RPMI8226 (cell line): Measurements from ENCODE around the gene NUP214.
"Not testable (repeated sequence)": the region's sequence is repeated elsewhere in the genome, so short reads cannot be mapped to it uniquely, and the experiment has no call there.

Source experiments
- DNase-seq: peaks from one replicate; pipeline ENCODE4 v3.0.0-alpha.2; 2015

Gene NUP214

DNA sequence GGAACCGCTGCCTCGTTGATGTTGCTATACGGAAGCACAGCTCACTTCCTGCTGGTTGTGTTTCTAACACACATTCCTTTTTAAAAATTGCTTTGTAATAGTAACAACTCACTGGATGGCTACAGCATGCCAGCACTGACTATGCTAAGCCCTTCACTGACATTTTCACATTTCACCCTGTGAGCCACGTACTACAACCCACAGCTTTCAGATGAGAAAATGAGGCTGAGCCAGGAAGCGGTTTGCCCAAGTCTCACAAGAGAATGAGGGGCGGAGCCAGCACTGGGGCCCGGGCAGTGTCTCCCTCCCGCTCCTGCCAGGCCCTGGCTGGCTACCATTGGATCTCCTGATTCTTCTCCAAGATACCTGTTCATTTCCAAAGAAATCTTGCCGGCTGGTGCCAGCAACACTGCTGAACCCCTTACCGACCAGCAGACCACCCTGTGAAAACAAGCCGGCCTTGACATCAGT is 112.6 kb downstream of the NUP214 start:
- DNase-seq, result peak; percentile 74

DNA sequence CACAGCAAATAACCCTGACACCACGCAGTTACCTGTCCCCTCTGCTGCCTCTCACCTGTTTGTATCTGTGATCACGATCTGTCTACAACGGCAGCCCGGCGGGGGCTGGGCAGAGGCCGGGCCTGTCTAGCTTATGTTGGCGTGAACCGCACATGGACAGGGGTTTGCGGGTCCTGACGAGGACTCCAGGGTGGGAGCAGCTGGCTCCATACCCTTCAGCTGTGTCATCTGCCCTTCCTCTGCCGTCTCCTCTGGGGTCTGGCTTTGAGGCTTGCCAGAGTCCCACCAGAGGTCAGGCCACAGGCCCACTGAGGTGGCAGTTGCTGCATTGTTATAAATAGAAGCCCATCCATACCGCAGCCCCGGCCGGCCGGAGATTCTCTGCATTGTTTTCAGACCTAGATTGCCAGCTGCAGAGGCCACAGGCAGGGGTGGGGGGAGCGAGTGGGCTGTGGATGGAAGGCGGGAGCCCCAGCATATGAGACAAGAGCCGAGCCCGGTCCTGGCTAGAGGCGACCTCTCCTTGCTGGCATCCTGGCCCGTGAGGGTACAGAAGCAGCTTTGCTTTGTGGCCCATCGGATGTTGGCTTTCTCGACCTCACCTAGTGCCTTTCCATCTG is 113.1 kb downstream of the NUP214 start:
- DNase-seq, result no peak

DNA sequence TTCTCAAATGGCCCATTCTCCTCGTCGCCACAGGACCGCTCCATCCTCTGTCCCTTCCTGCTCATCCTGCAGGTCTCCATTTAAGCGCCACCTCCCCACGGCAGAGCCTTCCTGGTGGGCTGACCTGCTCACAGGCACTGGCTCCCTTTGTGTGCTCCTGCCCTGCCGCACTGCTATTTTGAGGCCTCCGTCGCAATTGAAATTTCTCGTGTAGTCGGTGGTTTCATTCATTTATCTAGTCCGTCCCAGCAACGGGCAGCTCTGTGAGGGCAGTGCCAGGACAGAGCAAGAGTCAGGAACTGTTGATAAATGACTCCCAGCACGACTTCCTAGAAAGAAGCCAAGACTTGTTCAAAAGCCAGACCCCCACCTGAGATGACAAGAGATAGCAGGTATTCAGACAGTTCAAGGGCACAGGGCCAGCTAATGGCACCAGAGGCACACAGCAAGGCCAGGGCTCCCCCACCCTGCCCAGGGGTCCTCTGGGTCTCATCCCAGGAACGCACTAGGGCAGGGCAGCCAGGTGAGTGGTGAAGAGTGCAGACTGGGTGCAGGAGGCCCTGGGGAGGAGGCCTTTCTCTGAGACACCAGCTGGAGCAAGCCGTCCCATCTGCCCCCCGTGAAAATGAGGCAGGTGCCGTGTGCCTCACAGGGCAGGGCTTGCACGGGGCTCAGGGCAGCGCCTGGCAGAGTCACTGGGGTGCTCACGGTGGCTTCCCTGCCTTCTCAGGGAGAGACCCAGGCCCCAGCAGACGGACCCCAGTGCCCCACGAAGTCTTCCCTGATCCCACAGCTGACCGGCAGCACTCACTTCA is 114.0 kb downstream of the NUP214 start:
- DNase-seq, result no peak

DNA sequence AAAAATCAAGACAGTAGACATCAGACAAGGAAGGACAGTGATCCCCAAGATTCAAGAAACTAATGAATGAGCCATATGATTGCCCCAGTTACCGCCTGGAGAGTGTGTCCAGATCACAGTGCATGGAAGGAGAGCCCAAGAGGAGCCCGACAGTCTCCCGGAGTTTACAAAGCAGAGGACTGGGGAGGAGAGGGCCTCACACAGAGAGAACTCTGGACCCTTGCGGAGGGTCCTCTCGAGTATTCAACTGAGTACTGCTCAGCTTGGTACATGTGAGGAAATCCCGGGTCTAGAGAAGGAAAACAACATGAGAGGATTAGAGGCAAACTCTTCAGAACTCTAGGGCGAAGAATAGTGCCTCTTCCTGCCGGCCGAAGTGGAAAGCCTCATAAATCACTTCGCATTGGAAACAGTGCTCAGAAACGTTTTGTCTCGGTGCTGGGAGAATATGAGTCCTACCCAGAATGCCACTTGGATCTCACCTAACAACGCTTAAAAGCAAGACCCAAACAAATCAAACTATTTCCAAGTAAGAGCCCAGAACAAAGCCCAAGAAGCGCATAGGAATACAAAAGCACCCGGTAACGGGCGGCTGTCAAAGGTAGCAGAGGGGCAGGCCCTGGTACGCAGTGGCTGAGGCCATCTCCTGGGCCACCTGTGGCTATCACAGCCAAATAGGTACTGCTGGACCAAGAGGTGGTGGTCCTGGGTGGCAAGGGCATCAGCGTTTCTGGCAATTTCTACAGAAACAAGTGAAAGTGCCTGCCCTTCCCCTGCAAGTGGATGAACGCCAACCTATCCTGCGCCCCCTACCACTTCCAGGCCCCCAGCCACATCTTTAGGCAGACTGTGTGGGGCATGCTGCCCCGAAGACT is 114.9 kb downstream of the NUP214 start:
- DNase-seq, result no peak

DNA sequence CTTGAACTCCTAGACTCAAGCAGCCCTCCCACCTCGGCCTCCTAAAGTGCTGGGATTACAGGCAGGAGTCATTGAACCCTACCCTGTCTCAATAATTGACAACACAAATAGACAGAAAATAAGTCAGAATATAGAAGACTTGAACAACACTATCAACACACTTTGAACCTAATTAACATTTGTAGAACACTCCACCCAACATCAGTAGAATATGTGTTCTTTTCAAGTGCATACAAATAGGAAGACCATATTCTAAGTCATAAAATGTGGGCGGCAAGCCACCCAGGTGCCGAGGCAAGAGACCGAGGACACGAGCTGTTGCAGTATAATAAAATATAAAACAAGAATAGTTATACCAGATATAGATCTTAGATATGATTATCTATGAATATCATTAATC is 118.9 kb downstream of the NUP214 start:
- not testable (repeated sequence) for DNase-seq

DNA sequence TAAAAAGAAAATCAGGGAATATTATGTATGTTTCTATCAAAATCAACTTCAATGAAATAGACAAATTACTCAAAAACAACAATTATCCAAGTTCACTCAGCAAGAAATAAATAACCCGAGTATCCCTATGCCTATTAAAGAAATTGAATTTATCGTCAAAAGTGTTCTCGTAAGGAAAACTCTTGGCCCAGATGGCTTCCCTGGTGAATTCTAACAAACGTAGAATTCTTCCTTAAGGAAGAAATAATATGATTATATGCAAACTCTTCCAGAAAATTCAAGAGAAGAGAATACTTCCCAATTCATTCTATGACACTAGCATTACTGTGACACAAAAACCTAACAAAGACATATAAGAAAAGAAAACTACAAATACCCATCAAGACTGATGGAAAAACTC is 121.2 kb downstream of the NUP214 start:
- DNase-seq, result no peak

DNA sequence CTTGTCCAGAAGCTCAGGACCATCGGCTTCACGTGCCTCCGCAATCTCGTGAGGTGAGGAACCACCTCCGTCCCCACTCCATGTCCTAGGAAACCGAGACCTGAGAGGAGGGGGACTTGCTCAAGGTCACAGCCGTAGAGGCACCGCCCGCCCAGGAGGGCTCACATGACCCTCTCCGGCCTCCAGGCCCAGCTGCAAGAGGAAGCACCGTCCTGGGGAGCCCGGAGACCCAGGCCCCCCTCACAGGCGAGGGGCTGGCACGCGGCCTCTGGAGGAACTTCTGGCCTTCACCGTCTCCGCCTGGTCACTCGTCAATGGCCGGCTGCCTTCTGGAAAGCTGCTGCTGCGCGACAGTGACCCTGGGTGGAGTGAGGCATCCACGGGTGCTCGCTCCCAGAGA is 126.7 kb downstream of the NUP214 start:
- no peak for DNase-seq

DNA sequence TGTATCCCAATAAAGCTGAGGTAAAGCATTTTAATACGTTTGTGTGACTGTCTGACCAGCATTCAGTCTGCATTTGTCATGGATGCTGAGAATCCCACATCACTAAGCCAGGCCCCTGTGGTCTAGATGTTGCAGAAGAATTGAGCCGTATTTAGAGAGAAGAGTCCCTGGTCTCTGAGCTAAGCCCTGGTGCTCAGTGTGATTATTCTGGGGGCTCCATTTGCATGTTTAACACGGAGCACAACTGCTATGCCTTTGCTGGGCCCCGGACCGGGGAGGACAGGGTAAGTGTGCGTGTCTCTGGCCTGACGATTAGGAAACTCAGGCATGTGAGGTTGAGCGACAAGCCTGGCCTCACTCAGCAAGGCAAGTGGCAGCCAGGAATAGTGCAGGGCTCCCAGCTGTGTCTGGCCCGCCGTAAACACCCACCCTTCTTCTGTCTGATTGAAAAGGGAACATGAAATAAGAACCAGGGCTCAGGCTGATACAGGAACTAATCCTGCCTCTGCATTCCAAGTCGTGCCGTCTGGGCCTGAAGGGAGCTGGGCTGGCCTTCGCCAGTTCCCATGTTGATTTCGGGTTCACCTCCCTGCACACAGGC is 128.6 kb downstream of the NUP214 start:
- no peak for DNase-seq

DNA sequence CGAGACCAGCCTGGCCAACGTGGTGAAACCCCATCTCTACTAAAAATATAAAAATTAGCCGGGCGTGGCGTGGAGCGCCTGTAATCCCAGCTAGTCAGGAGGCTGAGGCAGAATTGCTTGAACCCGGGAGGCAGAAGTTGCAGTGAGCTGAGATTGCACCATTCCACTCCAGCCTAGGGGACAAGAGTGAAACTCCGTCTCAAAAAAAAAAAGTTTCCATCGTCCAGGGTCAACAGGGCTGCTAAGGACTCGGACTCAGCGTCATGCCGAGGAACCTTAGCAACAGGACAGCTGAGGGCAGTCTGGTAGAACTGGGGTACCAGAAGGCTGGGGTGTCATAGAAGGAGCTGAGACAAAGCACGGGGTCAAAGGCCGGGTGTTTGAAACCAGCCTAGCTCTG is 129.2 kb downstream of the NUP214 start:
- no peak for DNase-seq

DNA sequence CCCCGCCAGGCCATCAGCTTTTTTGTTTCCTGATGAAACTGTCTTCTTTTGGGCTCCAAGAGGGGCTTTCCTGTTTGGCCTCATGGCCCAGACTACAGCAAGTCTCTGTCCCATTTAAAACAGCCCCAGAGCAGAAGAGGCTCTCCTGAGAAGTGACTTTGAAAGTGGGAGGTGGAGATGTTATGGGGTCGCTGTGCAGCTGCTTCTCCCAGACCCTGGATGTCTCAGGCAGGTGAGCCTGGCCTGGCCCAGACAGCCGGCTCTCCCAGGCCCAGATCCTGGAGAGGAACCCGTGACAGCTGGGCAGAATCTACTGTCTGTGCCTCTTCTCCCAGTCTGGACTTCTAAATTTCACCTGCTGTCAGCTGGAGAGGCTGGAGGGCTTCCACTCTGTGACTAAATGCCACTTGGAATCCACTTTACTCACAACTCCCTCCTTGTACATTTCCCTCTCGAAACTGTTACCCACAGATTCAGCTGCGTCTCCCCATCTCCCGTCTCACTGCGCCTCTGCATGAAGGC is 130.4 kb downstream of the NUP214 start:
- no peak for DNase-seq

DNA sequence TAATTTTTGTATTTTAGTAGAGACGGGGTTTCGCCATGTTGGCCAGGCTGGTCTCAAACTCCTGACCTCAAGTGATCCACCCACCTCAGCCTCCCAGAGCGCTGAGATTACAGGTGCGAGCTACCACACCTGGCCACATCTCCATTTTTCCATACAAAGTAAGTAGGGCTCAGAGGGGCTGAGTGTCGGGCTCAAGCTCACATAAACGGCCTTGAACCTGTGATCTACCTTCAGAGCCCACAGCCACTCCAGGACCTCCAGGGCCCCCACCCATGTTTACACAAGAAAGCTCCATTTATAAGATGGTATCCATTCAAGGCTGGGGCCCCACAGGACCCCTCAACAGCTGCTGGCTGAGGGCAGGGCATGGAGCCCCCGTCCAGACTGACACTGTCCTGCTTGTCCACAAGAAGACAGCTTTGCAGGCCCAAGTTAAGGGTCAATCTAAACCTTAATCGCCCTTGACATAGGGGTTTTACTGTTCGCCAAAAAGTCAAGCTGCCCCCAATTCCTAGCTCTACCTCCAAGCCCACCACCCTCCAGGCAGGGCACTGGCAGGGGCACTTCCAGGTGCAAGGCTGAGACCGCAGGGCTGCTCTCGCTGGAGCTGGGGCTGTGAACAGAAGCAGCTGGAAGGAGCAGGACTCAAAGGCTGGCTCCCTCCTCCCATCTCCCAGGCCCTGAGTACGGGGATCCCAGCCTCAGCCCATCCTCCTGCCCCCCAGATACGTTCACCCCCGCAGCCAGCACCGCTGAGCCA is 132.1 kb downstream of the NUP214 start:
- DNase-seq, result no peak

DNA sequence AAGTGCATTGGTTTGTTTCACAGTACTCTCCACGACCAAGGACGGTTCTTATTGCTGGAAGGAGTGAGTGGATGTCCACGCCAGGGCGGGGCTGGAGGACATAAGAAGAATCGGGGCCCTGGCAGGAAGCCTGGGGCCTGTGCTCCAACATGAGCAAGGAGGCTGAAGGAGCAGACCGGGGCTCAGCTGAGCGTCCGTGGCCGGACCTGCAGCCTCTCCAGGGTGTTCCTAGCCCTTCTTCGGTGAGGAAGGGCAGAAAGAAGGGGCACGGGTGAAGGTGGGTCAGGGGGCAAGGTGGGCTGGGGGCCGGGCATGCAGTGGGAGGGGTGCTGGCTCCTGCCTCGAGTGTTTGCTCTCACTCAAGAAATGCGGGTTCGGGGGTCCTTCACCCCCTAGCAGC is 132.8 kb downstream of the NUP214 start:
- no peak for DNase-seq

DNA sequence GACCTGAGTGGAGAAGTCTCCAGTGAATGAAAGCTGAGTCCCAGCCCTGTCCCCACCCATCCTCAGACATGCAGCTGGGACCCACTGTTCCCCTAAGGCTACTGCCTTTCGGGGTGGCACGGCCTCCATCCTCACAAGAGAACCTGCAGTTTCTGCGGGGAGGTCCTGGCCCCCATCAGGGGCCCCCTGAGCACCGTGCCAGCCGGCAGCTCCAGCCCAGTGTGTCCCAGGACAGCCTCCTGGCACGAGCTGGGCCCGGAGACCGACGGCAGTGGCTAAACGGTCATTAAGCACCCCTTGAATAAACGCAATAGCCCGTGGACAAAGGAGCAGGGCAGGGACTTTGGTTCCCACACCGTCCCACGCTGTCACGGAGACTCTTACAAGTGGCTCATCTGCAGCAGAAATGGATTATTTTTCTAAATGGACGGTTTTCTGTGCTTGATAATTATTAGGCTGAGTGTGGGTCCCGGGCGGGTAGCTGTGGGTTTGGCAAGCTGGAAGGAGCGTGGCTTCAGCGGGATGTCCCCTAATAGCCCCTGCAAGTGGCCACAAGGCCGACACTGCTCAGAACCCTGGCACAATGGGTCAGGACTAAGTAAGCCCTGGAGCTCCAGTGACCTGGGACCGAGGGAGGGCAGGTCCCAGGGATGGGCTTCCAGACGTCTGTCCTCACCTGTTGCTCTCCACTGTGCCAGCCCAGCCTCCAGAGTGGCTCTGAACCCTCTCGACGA is 133.5 kb downstream of the NUP214 start:
- no peak for DNase-seq

DNA sequence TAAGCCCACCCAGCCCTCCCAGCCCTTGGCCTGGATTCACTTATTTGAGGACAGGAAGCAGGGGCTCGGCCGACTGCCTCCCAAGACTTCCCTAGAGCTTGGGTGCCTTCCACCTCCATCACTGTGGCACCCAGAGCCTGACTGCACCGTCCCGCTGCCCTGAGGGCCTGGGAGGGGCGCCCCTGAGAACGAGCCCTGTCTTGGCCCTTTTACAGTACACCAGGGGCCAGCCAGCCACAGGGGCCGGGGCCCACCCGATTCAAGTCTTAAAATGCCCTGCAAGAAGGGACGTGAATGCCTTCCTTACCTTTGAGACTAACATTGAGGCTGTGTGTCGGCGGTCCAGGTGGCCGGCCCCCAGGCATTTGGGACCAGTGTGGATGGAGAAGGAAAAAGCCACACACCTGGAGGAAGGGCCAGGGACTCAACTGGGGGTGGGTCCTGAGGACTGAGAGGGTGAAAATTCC is 134.1 kb downstream of the NUP214 start:
- DNase-seq, result no peak

DNA sequence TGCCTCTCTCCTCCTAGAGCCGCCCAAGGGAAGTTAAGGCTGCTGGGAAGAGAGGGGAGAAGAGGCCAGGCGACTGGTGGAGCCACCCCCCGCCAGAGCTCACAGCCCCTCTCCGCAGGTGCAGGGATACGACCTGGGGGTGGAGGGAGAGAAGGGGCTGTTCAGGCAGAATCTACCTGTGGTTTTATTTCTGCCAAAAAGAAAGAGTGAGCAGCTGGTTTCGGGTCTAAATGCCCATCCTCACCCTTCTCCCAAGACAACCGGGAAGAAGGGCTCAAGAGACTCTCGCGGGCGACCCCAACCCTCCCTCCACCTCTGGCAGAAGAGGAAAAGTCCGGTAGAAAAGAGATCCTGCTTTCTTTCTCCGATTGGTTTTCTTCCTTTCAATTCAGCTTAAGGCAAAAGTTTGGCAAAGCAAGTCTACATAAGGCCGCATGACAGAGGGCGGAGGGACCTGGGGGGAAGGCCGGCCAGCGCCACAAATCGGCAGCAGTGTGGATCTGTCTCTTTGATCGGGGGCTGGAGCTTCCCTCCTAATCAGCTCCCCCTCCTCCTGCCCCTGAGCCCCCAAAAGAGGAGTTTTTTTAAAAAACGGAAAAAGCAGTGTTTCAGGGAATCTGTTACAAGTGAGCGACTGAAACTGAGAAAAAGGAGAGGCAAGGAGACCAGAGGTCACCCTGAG is 134.7 kb downstream of the NUP214 start:
- DNase-seq, result no peak

DNA sequence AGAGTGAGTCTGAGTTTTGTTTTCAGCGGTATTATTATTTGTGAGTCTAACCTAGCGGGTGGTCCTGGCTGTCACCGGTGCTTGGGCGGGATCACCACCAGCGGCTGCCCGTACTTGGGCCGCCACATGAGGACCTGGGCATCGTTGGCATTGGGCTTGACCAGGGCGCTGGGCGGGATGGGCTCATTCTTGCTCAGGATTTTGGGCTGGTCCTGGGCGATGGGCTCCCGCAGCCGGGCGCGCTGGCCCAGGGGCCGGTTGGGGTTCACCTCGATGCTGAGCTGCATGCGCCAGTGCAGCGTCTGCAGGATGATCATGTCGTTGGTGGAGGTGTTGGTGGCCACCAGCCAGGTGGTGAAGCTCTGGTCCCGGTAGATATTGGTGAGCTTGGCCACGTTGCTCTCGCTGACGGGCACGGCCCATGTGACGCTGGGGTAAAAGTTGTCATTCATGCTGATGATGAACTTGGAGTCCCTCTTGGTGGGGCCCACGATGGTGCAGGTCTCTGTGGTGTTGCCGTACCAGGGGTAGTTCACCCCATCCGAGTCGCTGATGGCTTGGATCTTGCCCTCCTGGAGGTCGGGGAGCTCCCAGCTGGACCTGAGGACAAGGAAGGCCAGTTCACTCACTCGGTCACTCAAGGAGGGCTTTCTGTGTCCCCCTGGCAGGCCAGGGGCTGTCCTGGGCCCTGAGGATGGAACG is 135.5 kb downstream of the NUP214 start:
- no peak for DNase-seq

DNA sequence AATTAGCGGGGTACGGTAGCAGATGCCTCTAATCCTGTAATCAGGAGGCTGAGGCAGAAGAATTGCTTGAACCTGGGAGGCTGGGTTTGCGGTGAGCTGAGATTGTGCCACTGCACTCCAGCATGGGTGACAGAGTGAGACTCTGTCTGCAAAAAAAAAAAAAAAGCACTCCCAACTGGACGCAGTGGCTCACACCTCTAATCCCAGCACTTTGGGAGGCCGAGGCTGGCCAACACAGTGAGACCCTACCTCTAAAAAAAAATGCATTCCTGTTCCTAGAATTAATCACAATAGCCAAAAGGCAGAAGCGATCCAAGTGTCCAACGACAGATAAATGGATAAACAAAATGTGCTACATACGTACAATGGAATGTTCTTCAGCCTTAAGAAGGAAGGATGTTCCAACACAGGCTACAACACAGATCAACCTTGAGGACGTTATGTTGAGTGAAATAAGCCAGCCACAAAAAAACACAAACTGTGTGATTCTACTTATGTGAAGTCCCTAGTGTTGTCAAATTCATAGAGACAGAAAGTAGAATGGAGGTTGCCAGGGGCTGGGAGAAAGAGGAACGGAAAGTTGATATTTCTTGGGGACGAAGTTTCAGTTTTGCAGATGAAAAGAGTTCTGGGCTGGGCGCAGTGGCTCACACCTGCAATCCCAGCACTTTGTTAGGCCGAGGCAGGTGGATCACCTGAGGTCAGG is 137.1 kb downstream of the NUP214 start:
- DNase-seq, result peak; percentile 93

DNA sequence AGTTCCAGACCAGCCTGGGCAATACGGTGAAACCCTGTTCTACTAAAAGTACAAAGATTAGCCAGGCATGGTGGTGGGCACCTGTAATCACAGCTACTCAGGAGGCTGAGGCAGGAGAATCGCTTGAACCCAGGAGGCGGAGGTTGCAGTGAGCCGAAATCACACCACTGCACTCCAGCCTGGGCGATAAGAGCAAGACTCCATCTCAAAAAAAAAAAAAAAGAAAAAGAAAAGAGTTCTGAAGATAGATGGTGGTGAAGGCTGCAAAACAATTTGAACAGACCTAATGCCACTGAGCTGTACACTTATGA is 137.6 kb downstream of the NUP214 start:
- not testable (repeated sequence) for DNase-seq

DNA sequence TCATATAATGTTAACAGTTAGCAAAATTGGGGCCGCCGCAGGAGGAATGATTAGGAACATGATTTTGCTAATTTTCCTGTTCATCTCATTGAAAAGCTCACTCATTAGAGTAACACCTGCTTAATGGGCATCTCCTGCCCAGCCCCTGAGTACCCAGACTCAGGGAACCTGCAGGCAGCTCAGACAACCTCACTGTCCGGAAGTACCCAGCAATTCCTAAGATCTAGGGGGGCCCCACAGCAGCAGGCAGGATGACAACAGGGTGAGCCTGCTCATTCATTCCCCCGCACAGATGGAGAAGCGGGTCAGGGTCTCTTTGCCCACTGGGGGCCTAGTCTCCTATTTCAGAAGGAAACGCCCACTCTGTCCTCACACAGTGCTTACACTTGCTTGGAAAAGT is 138.3 kb downstream of the NUP214 start:
- no peak for DNase-seq

DNA sequence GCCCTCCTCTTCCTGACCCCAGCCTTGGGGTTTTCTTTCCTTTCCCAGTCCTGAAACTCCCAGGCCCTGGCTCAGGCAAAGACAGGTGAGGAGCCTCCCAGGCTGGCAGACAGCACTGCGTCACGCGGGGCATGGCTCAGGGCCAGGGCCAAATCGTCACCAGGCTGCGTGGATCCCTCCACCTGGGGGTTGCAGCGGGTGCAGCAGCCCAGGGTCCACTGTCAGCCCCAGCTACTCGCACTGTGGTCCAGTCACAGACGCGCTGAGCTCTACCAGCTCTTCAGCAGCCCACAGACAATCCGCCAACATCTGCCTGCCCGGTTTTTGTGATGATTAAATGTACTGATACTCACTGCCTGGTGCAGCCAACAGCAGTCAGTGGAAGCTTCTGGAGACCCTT is 138.8 kb downstream of the NUP214 start:
- DNase-seq, result peak; percentile 77
